Activated CD8-positive, alpha-beta memory T cell treated with anti-CD3 and anti-CD28 coated beads for 4 hours (primary cell): ENCODE results near the gene SCARB1.

Experiments
- DNase-seq, 2 donors: peaks; one replicate each; pipeline ENCODE4 v3.0.0-alpha.2; 2020; ENCODE audit warnings: low read depth in 2 of 2

The SCARB1 gene

GRCh38 chr12:124797321-124797720 is 66.3 kb downstream of the SCARB1 start:
- no peak for DNase-seq

- DNase-seq: no peak
These were observed 67.2 kb downstream of the SCARB1 start for GRCh38 chr12:124796303-124796960.

- no peak for DNase-seq
These were observed 68.3 kb downstream of the SCARB1 start for GRCh38 chr12:124795081-124795948.

- no peak for DNase-seq
These were observed 70.7 kb downstream of the SCARB1 start for GRCh38 chr12:124792961-124793441.

GRCh38 chr12:124792156-124792555 is 71.5 kb downstream of the SCARB1 start:
- no peak for DNase-seq

GRCh38 chr12:124790650-124791400 is 72.8 kb downstream of the SCARB1 start:
- no peak for DNase-seq

GRCh38 chr12:124788936-124789555 is 74.6 kb downstream of the SCARB1 start:
- no peak for DNase-seq

GRCh38 chr12:124786061-124786964 is 77.4 kb downstream of the SCARB1 start:
- no peak for DNase-seq

GRCh38 chr12:124784871-124785572 is 78.6 kb downstream of the SCARB1 start:
- no peak for DNase-seq

- no peak for DNase-seq
These were observed 80.6 kb downstream of the SCARB1 start for GRCh38 chr12:124783087-124783486.

- DNase-seq: no peak
These were observed 81.5 kb downstream of the SCARB1 start for GRCh38 chr12:124782132-124782531.

- no peak for DNase-seq
These were observed 82.6 kb downstream of the SCARB1 start for GRCh38 chr12:124780752-124781685.

- DNase-seq: no peak
These were observed 83.3 kb downstream of the SCARB1 start for GRCh38 chr12:124780336-124780735.

- no peak for DNase-seq
These were observed 84.2 kb downstream of the SCARB1 start for GRCh38 chr12:124779161-124780141.

- no peak for DNase-seq
These were observed 85.3 kb downstream of the SCARB1 start for GRCh38 chr12:124778411-124778810.

- DNase-seq: no peak
These were observed 86.0 kb downstream of the SCARB1 start for GRCh38 chr12:124777399-124778372.

- DNase-seq: no peak
These were observed 87.5 kb downstream of the SCARB1 start for GRCh38 chr12:124776125-124776513.
